Muscle of leg (tissue), 11 donors: ENCODE results near the gene LRRIQ1. TPM values are rescaled to one million over a fixed set of nuclear protein-coding genes. Genes with fewer than 3 reads are reported as not detected.
"Not testable (repeated sequence)": the region's sequence is repeated elsewhere in the genome, so short reads cannot be mapped to it uniquely, and the experiment has no call there.

Experiments
- DNase-seq: peaks from one replicate; pipeline ENCODE4 v3.0.0; 2013
- H3K27ac ChIP-seq: one replicate; pipeline ENCODE4 v1.5.1; 2013; ENCODE audit warnings: mild to moderate bottlenecking, low read length, control low read depth
- H3K27me3 ChIP-seq: one replicate; pipeline ENCODE4 v1.6.1; 2013; ENCODE audit warnings: low read length; ENCODE audit not compliant: control insufficient read depth, insufficient read depth
- H3K36me3 ChIP-seq: one replicate; pipeline ENCODE4 v1.6.1; 2013; ENCODE audit warnings: low read length; ENCODE audit not compliant: control insufficient read depth, insufficient read depth
- H3K4me1 ChIP-seq: one replicate; pipeline ENCODE4 v1.6.1; 2013; ENCODE audit warnings: low read length; ENCODE audit not compliant: control insufficient read depth, insufficient read depth
- H3K4me3 ChIP-seq: one replicate; pipeline ENCODE4 v1.5.1; 2013; ENCODE audit warnings: low read length, control low read depth
- H3K9me3 ChIP-seq: replicated peaks from 2 replicates; pipeline ENCODE4 v1.6.1; 2013; ENCODE audit warnings: low read depth, low read length; ENCODE audit not compliant: control insufficient read depth
- WGBS: methylation state at CpG from one replicate; pipeline ENCODE4 v1.1.5; 2013; ENCODE audit warnings: missing lambda C conversion rate; ENCODE audit not compliant: insufficient coverage; 5-methylcytosine and 5-hydroxymethylcytosine counted together
- polyA plus RNA-seq, 8 donors: library from polyadenylated mRNA; unstranded; fragments of 120-200 nt; gene quantifications; one replicate each; pipeline versions ENCODE4 v1.2.1 to v1.2.3, GENCODE V29; 2013; ENCODE audit warnings: inconsistent platforms in 1 of 8, low replicate concordance in 1 of 8; ENCODE audit not compliant: insufficient read length in 8 of 8, insufficient read depth in 1 of 8
- total RNA-seq: library from RNA; stranded (reverse); fragments of 120-200 nt; gene quantifications from one replicate; pipeline ENCODE4 v1.2.4, GENCODE V29; 2013

The LRRIQ1 gene
- total and polyA plus RNA-seq, 9 donors = 0.15 to 0.77 (median 0.46) TPM

DNA sequence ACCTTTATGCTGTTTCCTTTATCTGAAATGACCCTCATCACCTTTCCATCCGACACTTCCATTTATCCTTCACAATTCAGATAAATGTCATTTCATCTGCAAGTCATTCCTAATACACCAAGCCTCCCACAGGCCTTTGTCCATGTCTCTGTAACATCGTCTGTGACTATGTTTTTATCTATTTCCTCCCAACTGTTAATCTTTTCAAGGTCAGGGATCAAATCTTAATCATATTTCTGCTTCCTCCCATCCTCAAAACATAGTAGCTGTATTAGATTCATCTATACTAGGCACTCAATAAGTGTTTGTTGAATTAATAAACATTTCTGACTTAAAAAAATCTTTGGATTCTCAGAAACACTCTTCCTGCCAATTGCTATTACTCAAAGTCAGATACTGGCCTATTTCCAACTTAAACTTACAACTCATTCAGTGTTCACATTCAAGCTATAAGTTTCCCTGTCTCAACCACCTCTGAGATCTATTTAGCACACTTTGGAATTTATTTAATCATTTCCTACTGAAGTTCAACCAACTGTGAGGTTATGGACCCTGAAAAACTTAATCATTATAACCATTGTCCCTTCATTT is 143.6 kb downstream of the LRRIQ1 start:
- no peaks in the 10 kb centered on the region for H3K9me3 ChIP-seq
- H3K4me3 ChIP-seq = no peak overlapping the region
- no peaks in the 10 kb centered on the region for H3K4me1 ChIP-seq
- H3K27ac ChIP-seq = no peak overlapping the region
- no peaks in the 10 kb centered on the region for H3K27me3 ChIP-seq
- WGBS = 66% methylated on average over 2 of the region's 2 CpGs
- no peaks in the 10 kb centered on the region for H3K36me3 ChIP-seq
- no peak for DNase-seq

DNA sequence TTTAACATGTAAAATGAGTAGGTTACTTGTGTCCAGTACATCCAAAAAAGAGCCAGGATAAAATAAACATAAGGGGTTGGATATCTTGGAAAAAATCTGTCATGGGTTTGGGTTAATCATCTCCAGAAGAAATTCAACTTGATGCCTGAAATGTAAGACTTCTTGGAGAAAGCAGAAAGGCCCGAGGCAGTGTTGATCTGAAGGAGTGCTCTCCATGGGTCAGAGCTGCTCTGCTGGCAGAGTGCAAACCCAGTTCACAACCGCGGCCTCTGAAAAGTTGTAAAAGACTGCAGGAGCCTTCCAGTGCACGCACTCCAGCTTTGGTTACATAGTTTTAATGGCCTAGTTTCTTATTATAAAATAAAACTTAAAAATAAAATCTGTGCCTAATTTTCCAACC is 146.5 kb downstream of the LRRIQ1 start:
- no peaks in the 10 kb centered on the region for H3K27me3 ChIP-seq
- no peaks in the 10 kb centered on the region for H3K9me3 ChIP-seq
- no peaks in the 10 kb centered on the region for H3K36me3 ChIP-seq
- H3K4me3 ChIP-seq = no peak overlapping the region
- H3K4me1 ChIP-seq = no peaks in the 10 kb centered on the region
- DNase-seq = no peak
- 25% methylated on average over 1 of the region's 4 CpGs for whole genome bisulfite sequencing
- H3K27ac ChIP-seq = no peak overlapping the region

DNA sequence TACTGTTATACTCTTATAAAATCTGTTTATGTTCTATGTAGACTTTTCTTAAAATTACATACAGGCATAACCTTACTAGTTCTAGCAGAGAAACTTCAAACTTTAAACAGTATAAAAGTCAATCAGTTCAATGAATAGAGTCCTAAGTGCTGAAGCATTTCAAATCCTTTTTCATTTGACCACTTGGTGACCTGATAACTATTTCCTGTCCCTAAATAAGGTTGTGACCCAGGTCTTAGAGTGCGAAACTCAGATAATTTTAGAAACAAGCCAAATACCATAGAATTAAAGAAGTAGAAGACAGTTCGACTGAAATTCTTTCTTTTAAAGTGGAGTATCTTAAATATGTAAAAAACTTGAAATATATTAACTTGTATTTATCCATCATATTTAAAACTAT is 147.7 kb downstream of the LRRIQ1 start:
- no CpG with 5 or more reads among the region's 2 CpGs for WGBS
- H3K9me3 ChIP-seq = no peaks in the 10 kb centered on the region
- H3K27ac ChIP-seq = no peak overlapping the region
- no peaks in the 10 kb centered on the region for H3K4me1 ChIP-seq
- no peaks in the 10 kb centered on the region for H3K36me3 ChIP-seq
- no peak overlapping the region for H3K4me3 ChIP-seq
- no peak for DNase-seq
- no peaks in the 10 kb centered on the region for H3K27me3 ChIP-seq

DNA sequence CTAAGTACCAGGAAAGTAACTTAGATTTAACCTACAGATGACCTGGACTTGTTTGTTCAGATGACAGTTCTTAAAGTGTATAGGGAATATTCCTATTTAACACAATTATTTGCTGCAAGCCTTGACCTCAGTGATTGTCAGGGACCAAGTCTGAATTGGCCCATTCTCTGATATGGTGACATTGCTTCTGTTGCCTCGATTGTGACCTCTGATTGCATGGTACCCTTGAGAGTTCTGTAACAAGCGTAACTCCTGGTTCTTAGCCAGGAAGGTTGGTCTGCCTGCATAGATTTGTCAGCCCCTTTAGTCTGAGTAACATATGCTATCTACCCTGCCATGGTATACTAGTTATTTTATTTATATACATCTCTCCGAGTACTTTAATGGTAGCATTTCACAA is 150.1 kb downstream of the LRRIQ1 start:
- no peak for DNase-seq
- no peak overlapping the region for H3K27ac ChIP-seq
- no peaks in the 10 kb centered on the region for H3K9me3 ChIP-seq
- no peaks in the 10 kb centered on the region for H3K27me3 ChIP-seq
- WGBS = no CpG with 5 or more reads among the region's 3 CpGs
- no peaks in the 10 kb centered on the region for H3K36me3 ChIP-seq
- no peak overlapping the region for H3K4me3 ChIP-seq
- no peaks in the 10 kb centered on the region for H3K4me1 ChIP-seq

DNA sequence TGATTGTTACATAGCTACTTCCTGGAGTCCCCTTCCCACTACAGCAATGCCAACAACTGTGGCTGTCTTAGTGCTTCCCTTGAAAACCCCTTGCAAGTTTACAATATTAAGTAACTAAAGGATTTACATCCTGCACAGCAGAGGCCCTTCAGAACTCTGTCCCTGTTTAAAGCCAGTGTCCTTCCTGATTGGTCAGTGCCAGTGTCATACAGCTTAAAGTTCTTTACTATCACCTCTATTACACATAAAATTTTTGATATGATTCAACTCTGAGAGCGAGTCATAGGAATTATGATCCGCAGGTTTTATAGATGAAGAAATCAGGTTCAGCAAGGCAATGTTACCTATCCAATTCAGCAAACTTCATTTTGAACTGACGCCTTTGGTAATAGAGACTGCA is 152.5 kb downstream of the LRRIQ1 start:
- Histone ChIP-seq H3K4me3 (no peak overlapping the region), H3K4me1 (no peaks in the 10 kb centered on the region), H3K9me3 (no peaks in the 10 kb centered on the region), H3K27me3 (no peaks in the 10 kb centered on the region), H3K36me3 (no peaks in the 10 kb centered on the region), H3K27ac (no peak overlapping the region)
- DNase-seq = no peak
- no CpG with 5 or more reads among the region's 3 CpGs for WGBS

DNA sequence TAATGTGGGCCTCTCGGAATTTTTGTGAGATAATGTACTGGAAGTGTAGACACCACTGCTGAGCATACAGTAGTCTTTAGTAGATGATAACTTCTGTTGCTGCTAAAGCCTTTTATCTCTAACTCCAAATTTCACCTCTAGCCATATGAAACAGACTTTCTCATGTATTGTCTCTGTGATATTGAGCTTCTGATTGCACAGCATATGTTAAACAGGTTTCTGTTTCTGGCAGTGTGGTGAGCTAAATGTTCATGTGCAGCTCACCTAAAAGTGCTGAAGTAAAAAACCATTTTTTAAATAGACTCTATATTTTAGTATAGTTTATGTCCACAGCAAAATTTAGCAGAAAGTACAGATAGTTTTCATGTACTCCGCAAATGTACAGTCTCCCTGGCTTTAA is 154.6 kb downstream of the LRRIQ1 start:
- Histone ChIP-seq H3K36me3 (no peaks in the 10 kb centered on the region), H3K4me3 (no peak overlapping the region), H3K4me1 (no peaks in the 10 kb centered on the region), H3K27ac (no peak overlapping the region), H3K27me3 (no peaks in the 10 kb centered on the region), H3K9me3 (no peaks in the 10 kb centered on the region)
- DNase-seq = no peak
- WGBS = no CpG with 5 or more reads among the region's 2 CpGs

DNA sequence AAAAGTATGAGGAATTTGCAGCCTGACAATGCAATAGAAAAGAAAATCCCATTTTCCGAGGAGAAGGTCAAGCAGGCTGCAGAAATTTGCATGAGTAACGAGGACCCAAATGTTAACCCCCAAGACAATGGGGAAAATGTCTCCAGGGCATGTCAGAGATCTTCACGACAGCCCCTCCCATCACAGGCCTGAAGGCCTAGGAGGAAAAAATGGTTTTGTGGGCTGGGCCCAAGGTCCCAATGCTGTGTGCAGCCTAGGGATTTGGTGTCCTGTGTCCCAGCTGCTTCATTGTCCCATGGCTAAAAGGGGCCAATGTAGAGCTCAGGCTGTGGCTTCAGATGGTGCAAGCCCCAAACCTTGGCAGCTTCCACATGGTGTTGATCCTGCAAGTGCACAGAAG is 167.7 kb downstream of the LRRIQ1 start:
- no CpG with 5 or more reads among the region's 3 CpGs for WGBS
- H3K4me1 ChIP-seq, H3K4me3 ChIP-seq, H3K27ac ChIP-seq, H3K9me3 ChIP-seq, H3K36me3 ChIP-seq, DNase-seq, H3K27me3 ChIP-seq: not testable (repeated sequence)

DNA sequence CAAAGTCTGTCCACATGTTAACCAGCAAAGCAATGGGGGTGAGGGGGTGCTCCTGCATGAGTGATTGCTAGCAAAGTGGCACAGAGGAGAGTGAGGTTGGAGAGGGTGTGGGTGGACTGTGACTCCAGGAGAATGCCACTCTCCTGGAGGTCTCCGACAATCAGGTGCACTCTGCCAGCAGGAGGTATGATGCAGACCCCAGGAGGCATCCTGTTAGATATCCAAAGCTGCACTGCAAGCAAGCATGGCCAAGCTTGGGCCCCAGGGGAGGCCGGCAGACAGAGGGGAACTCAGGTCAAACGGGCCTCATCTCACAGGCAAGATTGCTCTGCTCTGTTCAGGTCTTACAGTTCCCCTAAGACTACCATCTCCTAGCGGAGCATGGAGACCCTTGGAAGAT is 170.4 kb downstream of the LRRIQ1 start:
- Histone ChIP-seq H3K27ac (no peak overlapping the region), H3K36me3 (no peaks in the 10 kb centered on the region), H3K27me3 (no peaks in the 10 kb centered on the region), H3K9me3 (peaks cover 8% of the 10 kb centered on the region), H3K4me1 (no peaks in the 10 kb centered on the region), H3K4me3 (no peak overlapping the region)
- WGBS = 80% methylated on average over 3 of the region's 4 CpGs
- DNase-seq = no peak

DNA sequence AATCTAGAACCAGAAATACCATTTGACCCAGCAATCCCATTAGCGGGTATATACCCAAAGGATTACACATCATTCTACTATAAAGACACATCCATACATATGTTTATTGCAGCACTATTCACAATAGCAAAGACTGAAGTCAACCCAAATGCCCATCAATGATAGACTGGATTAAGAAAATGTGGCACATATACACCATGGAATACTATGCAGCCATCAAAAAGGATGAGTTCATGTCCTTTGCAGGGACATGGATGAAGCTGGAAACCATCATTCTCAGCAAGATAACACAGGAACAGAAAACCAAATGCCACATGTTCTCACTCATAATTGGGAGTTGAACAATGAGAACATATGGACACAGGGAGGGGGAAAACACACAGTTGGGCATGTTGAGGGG is 188.2 kb downstream of the LRRIQ1 start:
- H3K27me3 ChIP-seq, H3K4me3 ChIP-seq, H3K9me3 ChIP-seq, H3K4me1 ChIP-seq, DNase-seq, H3K27ac ChIP-seq, H3K36me3 ChIP-seq: not testable (repeated sequence)
- WGBS = no CpG with 5 or more reads among the region's 1 CpG

DNA sequence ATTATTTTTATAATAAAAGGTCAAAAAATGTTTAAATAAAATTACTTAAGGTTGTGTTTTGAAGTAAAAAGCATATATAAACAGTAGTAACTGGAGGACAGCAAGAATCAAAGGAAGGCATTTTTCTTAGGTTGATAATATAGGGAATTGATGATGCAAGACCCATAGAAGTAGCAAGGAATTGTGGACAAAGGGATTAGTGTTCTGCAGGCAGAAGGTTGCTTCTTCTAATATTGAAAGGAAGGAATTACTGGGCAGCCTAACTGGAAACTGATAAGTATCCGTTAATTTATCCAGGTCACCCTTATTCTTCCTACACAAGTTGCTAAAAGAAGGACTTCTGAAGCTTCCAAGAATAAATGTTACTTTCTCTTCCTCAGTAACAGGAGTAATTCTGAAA is 189.3 kb downstream of the LRRIQ1 start:
- no peaks in the 10 kb centered on the region for H3K27me3 ChIP-seq
- DNase-seq = no peak
- H3K4me3 ChIP-seq = no peak overlapping the region
- no CpG with 5 or more reads among the region's 1 CpG for WGBS
- no peaks in the 10 kb centered on the region for H3K4me1 ChIP-seq
- no peaks in the 10 kb centered on the region for H3K9me3 ChIP-seq
- H3K36me3 ChIP-seq = no peaks in the 10 kb centered on the region
- H3K27ac ChIP-seq = no peak overlapping the region

DNA sequence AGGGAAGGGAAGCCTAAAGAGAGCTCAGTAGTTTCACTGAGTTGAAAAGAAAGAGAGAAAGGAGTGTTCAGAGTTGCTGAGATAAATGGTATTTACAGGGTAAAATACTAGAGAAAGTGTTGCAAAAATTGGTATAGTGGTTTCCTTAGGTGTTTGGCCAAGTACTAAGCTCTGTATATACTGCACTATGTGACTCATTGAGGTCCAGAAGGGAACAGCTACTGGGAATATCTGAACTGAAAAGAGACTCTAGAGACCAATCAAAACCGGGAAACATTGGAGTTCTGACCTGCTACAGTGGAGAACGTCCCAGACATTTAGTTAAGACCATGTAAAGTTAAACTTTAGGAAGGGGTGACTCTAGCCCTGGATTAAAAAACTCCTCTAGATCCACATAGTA is 201.2 kb downstream of the LRRIQ1 start:
- Histone ChIP-seq H3K27ac (no peak overlapping the region), H3K9me3 (no peaks in the 10 kb centered on the region), H3K27me3 (no peaks in the 10 kb centered on the region), H3K4me3 (no peak overlapping the region), H3K4me1 (no peaks in the 10 kb centered on the region), H3K36me3 (no peaks in the 10 kb centered on the region)
- no peak for DNase-seq
- no CpG with 5 or more reads among the region's 2 CpGs for WGBS
